GM19328 (cell line): Measurements from ENCODE around the gene CNBP.
"Not testable (repeated sequence)": the region's sequence is repeated elsewhere in the genome, so short reads cannot be mapped to it uniquely, and the experiment has no call there.

Experiments
- ATAC-seq: cut with Tn5 transposase; IDR thresholded peaks from one replicate; pipeline ENCODE4 v1.9.1; 2021; ENCODE audit warnings: mild to moderate bottlenecking, moderate library complexity; ENCODE audit not compliant: unreplicated experiment

The CNBP gene

GRCh38 chr3:129185783-129186182 lies 2.1 kb upstream of the CNBP start:
- no peak for ATAC-seq

- not testable (repeated sequence) for ATAC-seq
Measured at GRCh38 chr3:129184784-129185542, 1.3 kb upstream of the CNBP start.

- no peak for ATAC-seq
Measured at GRCh38 chr3:129184396-129184657, 631 bp upstream of the CNBP start.

GRCh38 chr3:129182390-129183185 lies 1.1 kb downstream of the CNBP start:
- ATAC-seq: no peak

GRCh38 chr3:129181819-129182218 lies 1.9 kb downstream of the CNBP start:
- no peak for ATAC-seq

GRCh38 chr3:129180461-129180860 lies 3.2 kb downstream of the CNBP start:
- no peak for ATAC-seq

- ATAC-seq: no peak
Measured at GRCh38 chr3:129176051-129176450, 7.6 kb downstream of the CNBP start.

- no peak for ATAC-seq
Measured at GRCh38 chr3:129173725-129174124, 10.0 kb downstream of the CNBP start.

GRCh38 chr3:129173206-129173605 lies 10.5 kb downstream of the CNBP start:
- no peak for ATAC-seq

GRCh38 chr3:129166579-129167332 lies 16.9 kb downstream of the CNBP start:
- no peak for ATAC-seq

- not testable (repeated sequence) for ATAC-seq
Measured at GRCh38 chr3:129165594-129165993, 18.1 kb downstream of the CNBP start.

- ATAC-seq: no peak
Measured at GRCh38 chr3:129164500-129164899, 19.2 kb downstream of the CNBP start.

GRCh38 chr3:129162729-129163579 lies 20.7 kb downstream of the CNBP start:
- no peak for ATAC-seq

GRCh38 chr3:129161860-129162271 lies 21.8 kb downstream of the CNBP start:
- ATAC-seq: no peak

- ATAC-seq: peak; percentile 85
Measured at GRCh38 chr3:129160891-129161859, 22.5 kb downstream of the CNBP start, which contains the start of gene ISY1. ISY1 (minus strand) TSS chr3:129161063; CDS start chr3:129160975, 88 bp downstream.

GRCh38 chr3:129144786-129145185 lies 38.9 kb downstream of the CNBP start:
- ATAC-seq: no peak

- not testable (repeated sequence) for ATAC-seq
Measured at GRCh38 chr3:129141011-129141410, 42.7 kb downstream of the CNBP start.

GRCh38 chr3:129139911-129140310 lies 43.8 kb downstream of the CNBP start:
- ATAC-seq: no peak

GRCh38 chr3:129136275-129136674 lies 47.4 kb downstream of the CNBP start:
- not testable (repeated sequence) for ATAC-seq
